Measurements from ENCODE around the gene CDYL. TPM values are rescaled to one million over a fixed set of nuclear protein-coding genes. Genes with fewer than 3 reads are reported as not detected.

The CDYL gene
- polyA plus RNA-seq, 3 donors: 2.9 to 21.2 (median 4.2) TPM

DNA sequence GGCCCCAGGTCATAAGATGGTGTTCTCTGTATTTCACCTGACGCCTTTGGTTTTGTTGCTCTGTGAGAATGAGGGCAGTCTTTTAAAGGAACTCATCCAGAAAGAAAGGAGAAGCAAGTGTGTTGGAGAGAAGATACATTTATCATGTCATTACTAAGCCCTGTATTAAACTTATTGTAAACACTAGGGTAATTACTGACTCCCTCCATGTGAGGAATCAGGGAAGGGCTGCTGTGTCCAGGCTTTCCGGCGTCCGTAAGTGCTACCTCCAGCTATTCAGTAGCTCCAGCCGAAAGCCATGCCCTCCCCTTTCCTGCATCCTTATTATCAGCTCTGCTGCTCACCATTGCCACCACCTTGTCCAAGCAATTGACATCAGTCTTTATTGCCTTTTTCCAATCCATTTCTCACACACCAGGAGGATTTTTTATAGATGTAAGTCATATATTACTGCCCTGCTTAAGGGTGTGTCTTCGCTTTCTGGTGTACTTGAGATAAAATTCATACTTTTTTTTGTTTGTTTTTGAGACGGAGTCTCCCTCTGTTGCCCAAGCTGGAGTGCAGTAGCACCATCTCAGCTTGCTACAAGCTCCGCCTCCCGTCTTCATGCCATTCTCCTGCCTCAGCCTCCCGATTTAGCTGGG lies 133.0 kb downstream of the CDYL start:
- Histone ChIP-seq H3K9me3 (replicated peaks in 1 of 2; ENCODE audit: control insufficient read depth in 1 of 2, insufficient read depth in 1 of 2, low read length in 2 of 2) (no peaks in the 10 kb centered on the region), H3K4me2 (replicated peaks; ENCODE audit: extremely low read depth, low read length, poor library complexity, severe bottlenecking) (no peak overlapping the region), H4K20me1 (ENCODE audit: insufficient read depth, low read length) (peaks cover 86% of the 10 kb centered on the region), H3K4me3 (replicated peaks in 1 of 3; ENCODE audit: low read depth in 2 of 3, low read length in 3 of 3) (no peak overlapping the region), H3K9ac (ENCODE audit: insufficient read depth, low read length, poor library complexity, severe bottlenecking) (no peak overlapping the region), H3K79me2 (ENCODE audit: insufficient read depth, low read length) (peaks cover 63% of the 10 kb centered on the region), H3K27ac (ENCODE audit: low read depth in 1 of 2, low read length in 2 of 2) (peak overlapping the region in 1 of 2 donors; percentile 28), H3K4me1 (ENCODE audit: control insufficient read depth in 1 of 2, insufficient read depth in 2 of 2, low read length in 2 of 2) (peaks cover 26 to 30% of the 10 kb centered on the region in 2 donors), H2AFZ (ENCODE audit: insufficient read depth, low read depth, low read length, poor library complexity, severe bottlenecking) (no peak overlapping the region), H3K36me3 (replicated peaks in 1 of 2; ENCODE audit: control insufficient read depth in 1 of 2, insufficient read depth in 2 of 2, low read length in 2 of 2) (peaks cover 9 to 33% of the 10 kb centered on the region in 2 donors), H3K27me3 (ENCODE audit: control insufficient read depth in 2 of 2, insufficient read depth in 2 of 2, low read length in 2 of 2) (no peaks in the 10 kb centered on the region)
- peaks cover 0 to 3% (median 0%) of the 10 kb centered on the region in 3 donors for H3K27me3 Mint-ChIP-seq (ENCODE audit: low read depth in 3 of 3)
- WGBS (ENCODE audit: insufficient coverage): 100% methylated on average over 7 of the region's 10 CpGs
- H3K36me3 Mint-ChIP-seq: peaks cover 29 to 37% of the 10 kb centered on the region in 2 donors
- peaks cover 33% of the 10 kb centered on the region for H3K4me1 Mint-ChIP-seq
- H3K4me3 Mint-ChIP-seq: no peak overlapping the region
- TF ChIP-seq, protein P1, sequence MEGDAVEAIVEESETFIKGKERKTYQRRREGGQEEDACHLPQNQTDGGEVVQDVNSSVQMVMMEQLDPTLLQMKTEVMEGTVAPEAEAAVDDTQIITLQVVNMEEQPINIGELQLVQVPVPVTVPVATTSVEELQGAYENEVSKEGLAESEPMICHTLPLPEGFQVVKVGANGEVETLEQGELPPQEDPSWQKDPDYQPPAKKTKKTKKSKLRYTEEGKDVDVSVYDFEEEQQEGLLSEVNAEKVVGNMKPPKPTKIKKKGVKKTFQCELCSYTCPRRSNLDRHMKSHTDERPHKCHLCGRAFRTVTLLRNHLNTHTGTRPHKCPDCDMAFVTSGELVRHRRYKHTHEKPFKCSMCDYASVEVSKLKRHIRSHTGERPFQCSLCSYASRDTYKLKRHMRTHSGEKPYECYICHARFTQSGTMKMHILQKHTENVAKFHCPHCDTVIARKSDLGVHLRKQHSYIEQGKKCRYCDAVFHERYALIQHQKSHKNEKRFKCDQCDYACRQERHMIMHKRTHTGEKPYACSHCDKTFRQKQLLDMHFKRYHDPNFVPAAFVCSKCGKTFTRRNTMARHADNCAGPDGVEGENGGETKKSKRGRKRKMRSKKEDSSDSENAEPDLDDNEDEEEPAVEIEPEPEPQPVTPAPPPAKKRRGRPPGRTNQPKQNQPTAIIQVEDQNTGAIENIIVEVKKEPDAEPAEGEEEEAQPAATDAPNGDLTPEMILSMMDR (IDR thresholded peaks at IDR 0.05): no peak
- intact Hi-C loops (cut with micrococcal nuclease): no loop called here
- no peaks in the 10 kb centered on the region for H3K9me3 Mint-ChIP-seq
- H3K27ac Mint-ChIP-seq: peak overlapping the region in 2 of 7 donors; percentile 30 to 48
- no peak for DNase-seq

DNA sequence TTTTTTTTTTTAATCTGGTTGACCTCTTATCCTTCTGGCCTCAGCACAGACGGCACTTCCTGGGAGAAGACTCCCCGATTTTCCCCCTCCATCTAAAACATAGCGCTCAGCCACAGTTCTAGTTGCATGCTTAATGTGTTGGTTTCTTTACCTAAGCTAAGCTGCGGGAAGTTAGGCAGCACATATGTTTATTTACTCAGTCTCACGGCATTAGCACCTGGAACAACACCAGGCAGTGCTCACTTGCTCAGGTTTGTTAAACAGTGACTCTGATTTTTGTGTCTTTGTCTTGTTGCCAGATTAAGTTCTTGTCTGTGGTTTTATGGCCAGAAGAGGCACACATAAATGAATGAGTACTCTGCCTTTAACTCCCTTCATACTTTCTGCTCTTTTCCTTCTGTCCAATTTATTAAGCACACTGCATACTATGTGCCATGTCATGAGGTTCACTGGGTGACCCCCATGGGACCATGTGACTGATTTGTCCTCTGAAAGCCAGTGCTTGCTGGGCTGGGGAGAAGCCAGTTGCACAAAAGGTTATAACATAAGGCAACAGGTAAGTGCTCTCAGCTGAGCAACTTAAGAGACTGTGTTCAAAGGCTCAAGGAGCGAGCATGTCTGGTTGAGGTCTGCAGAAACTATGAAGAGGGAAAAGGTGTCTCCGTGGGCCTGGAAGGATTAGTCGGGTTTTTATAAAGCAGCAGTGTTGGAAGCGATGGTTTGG lies 134.0 kb downstream of the CDYL start:
- Histone ChIP-seq H3K27ac (ENCODE audit: low read depth in 1 of 2, low read length in 2 of 2) (peak overlapping the region in 1 of 2 donors; percentile 19), H4K20me1 (ENCODE audit: insufficient read depth, low read length) (peaks cover 89% of the 10 kb centered on the region), H3K79me2 (ENCODE audit: insufficient read depth, low read length) (peaks cover 61% of the 10 kb centered on the region), H3K36me3 (replicated peaks in 1 of 2; ENCODE audit: control insufficient read depth in 1 of 2, insufficient read depth in 2 of 2, low read length in 2 of 2) (peaks cover 9 to 40% of the 10 kb centered on the region in 2 donors), H2AFZ (ENCODE audit: insufficient read depth, low read depth, low read length, poor library complexity, severe bottlenecking) (no peak overlapping the region), H3K4me3 (replicated peaks in 1 of 3; ENCODE audit: low read depth in 2 of 3, low read length in 3 of 3) (no peak overlapping the region), H3K4me1 (ENCODE audit: control insufficient read depth in 1 of 2, insufficient read depth in 2 of 2, low read length in 2 of 2) (peaks cover 24 to 29% of the 10 kb centered on the region in 2 donors), H3K4me2 (replicated peaks; ENCODE audit: extremely low read depth, low read length, poor library complexity, severe bottlenecking) (no peak overlapping the region), H3K9me3 (replicated peaks in 1 of 2; ENCODE audit: control insufficient read depth in 1 of 2, insufficient read depth in 1 of 2, low read length in 2 of 2) (no peaks in the 10 kb centered on the region), H3K27me3 (ENCODE audit: control insufficient read depth in 2 of 2, insufficient read depth in 2 of 2, low read length in 2 of 2) (no peaks in the 10 kb centered on the region), H3K9ac (ENCODE audit: insufficient read depth, low read length, poor library complexity, severe bottlenecking) (no peak overlapping the region)
- Mint-ChIP-seq H3K4me1 (peaks cover 32% of the 10 kb centered on the region), H3K4me3 (no peak overlapping the region), H3K36me3 (peaks cover 29 to 41% of the 10 kb centered on the region in 2 donors), H3K9me3 (no peaks in the 10 kb centered on the region), H3K27ac (peak overlapping the region in 1 of 7 donors; percentile 5), H3K27me3 (ENCODE audit: low read depth in 3 of 3) (peaks cover 0 to 3% (median 1%) of the 10 kb centered on the region in 3 donors)
- TF ChIP-seq, protein P1 (IDR thresholded peaks at IDR 0.05): no peak
- WGBS (ENCODE audit: insufficient coverage): 100% methylated on average over 2 of the region's 9 CpGs
- intact Hi-C loops (cut with micrococcal nuclease): no loop called here
- DNase-seq: no peak
